Activated CD8-positive, alpha-beta memory T cell treated with anti-CD3 and anti-CD28 coated beads for 1 hour (primary cell): ENCODE measurements around the gene CCDC124.

Experiments
- DNase-seq, 2 donors: peaks; one replicate each; pipeline ENCODE4 v3.0.0-alpha.2; 2020; ENCODE audit warnings: low read depth in 1 of 2; ENCODE audit errors: extremely low read depth in 1 of 2

Gene CCDC124

GRCh38 chr19:17933414-17934129, 757 bp downstream of the CCDC124 start:
- DNase-seq = no peak

- DNase-seq = no peak
These were observed 3.6 kb downstream of the CCDC124 start for GRCh38 chr19:17936379-17936778.

GRCh38 chr19:17937371-17937900, 4.6 kb downstream of the CCDC124 start:
- no peak for DNase-seq

- DNase-seq = peak; percentile 61 to 72
These were observed 5.5 kb downstream of the CCDC124 start for GRCh38 chr19:17938092-17938845.

GRCh38 chr19:17942181-17942580, 9.4 kb downstream of the CCDC124 start:
- DNase-seq = no peak

- DNase-seq = no peak
These were observed 9.9 kb downstream of the CCDC124 start for GRCh38 chr19:17942582-17943273.

- DNase-seq = no peak
These were observed 10.7 kb downstream of the CCDC124 start for GRCh38 chr19:17943274-17944221.

GRCh38 chr19:17944301-17944700, 11.5 kb downstream of the CCDC124 start:
- DNase-seq = no peak

- DNase-seq = no peak
These were observed 14.4 kb downstream of the CCDC124 start for GRCh38 chr19:17946965-17947784.

- peak; percentile 84 to 91 for DNase-seq
These were observed 15.1 kb downstream of the CCDC124 start for GRCh38 chr19:17947815-17948513.

GRCh38 chr19:17948514-17948900, 15.7 kb downstream of the CCDC124 start:
- no peak for DNase-seq

- no peak for DNase-seq
These were observed 16.4 kb downstream of the CCDC124 start for GRCh38 chr19:17948931-17949930.

- no peak for DNase-seq
These were observed 17.1 kb downstream of the CCDC124 start for GRCh38 chr19:17949956-17950309.

GRCh38 chr19:17950310-17951156, 17.7 kb downstream of the CCDC124 start:
- DNase-seq = no peak

- DNase-seq = no peak
These were observed 18.6 kb downstream of the CCDC124 start for GRCh38 chr19:17951157-17951989.
